NCI-H1930 (cell line): ENCODE results near the gene MORC3.
"Not testable (repeated sequence)": the region's sequence is repeated elsewhere in the genome, so short reads cannot be mapped to it uniquely, and the experiment has no call there.

Source experiments
- DNase-seq, 2 experiments: peaks; one replicate each; lab custom pipeline; 2025; lab: John Stamatoyannopoulos, UW

Gene MORC3, protein sequence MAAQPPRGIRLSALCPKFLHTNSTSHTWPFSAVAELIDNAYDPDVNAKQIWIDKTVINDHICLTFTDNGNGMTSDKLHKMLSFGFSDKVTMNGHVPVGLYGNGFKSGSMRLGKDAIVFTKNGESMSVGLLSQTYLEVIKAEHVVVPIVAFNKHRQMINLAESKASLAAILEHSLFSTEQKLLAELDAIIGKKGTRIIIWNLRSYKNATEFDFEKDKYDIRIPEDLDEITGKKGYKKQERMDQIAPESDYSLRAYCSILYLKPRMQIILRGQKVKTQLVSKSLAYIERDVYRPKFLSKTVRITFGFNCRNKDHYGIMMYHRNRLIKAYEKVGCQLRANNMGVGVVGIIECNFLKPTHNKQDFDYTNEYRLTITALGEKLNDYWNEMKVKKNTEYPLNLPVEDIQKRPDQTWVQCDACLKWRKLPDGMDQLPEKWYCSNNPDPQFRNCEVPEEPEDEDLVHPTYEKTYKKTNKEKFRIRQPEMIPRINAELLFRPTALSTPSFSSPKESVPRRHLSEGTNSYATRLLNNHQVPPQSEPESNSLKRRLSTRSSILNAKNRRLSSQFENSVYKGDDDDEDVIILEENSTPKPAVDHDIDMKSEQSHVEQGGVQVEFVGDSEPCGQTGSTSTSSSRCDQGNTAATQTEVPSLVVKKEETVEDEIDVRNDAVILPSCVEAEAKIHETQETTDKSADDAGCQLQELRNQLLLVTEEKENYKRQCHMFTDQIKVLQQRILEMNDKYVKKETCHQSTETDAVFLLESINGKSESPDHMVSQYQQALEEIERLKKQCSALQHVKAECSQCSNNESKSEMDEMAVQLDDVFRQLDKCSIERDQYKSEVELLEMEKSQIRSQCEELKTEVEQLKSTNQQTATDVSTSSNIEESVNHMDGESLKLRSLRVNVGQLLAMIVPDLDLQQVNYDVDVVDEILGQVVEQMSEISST

DNA sequence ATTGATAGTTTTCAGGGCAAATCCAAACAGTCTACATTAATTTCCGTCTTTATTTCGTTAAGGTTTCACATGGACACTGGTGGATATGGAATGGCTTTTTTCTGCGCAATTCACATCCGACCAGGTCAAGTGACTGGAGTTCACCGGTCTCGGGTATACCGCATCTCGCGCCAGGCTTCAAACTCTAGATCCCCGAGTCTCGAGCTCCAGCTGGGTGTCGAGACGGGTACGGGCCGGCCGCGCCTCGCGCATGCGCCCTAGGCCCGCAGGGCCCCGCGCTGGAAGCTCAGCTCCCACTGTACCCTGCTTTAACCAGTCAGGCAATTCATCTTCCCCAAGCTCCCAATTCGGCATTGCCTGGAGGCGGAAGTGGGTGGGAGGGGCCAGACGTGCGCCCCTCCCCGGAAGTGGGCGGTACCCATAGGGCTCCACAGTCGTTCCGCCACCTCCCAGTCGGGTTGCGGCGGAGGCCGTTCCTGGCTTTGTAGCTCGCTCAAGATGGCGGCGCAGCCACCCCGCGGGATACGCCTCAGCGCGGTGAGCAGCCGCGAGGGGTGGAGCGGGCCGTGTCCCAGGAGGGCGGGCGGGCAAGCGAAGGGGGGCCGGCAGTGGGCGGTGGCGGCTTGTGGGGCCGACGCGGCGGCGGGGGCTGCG lies at the start of gene MORC3:
MORC3 (plus strand) TSS at position 431 of the 654 bp plus-strand sequence; CDS start at position 499, 68 bp downstream.
- DNase-seq: peak; percentile 98 to 99

DNA sequence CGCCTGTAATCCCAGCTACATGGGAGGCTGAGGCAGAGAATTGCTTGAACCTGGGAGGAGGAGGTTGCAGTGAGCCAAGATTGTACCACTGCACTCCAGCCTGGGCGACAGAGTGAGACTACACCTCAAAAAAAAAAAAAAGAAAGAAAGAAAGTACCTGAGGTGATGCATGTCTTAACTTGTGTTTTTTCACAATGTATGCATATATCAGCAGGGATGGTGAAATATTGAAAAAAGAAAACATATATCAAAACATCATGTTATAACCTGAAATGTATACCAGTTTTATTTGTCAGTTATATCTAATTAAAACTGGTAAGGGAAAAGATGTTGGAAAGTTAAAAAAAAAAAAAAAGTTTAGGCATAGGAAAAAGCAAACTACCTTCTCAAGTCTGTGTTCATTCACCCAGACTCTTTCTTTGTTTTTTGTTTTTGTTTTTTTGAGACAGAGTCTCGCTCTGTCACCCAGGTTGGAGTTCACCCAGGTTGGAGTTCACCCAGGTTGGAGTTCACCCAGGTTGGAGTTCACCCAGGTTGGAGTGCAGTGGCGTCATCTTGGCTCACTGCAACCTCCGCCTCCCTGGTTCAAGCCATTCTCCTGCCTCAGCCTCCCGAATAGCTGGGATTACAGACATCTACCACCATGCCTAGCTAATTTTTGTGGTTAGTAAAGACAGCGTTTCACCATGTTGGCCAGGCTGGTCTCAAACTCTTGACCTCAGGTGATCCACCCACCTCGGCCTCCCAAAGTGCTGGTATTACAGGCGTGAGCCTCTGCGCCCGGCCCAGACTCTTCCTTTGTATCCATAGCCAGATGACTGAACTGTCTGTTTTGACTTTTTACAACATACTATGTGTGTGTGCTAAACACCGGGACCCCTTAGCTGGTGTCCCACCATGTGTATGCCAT lies 49.0 kb upstream of the MORC3 start:
- not testable (repeated sequence) for DNase-seq

DNA sequence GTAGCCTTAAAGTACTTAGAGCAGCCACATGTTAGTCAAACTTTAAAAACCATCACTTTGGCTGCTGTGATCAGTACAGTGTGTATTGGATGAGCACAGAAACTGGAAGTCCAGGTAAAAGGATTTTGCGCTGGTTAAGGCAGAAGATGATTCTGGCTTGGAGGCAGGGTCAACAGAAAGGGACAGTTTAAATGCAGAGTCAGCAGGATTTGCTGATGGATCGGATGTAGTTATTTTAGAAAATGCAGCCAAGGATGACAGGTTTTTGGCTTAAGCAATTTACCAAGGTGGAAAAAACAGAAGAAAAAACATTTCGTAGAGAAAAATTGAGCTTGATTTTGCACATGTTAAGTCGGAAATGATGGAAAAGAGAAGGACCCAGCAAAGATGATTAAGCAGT lies 45.9 kb upstream of the MORC3 start:
- DNase-seq: no peak

DNA sequence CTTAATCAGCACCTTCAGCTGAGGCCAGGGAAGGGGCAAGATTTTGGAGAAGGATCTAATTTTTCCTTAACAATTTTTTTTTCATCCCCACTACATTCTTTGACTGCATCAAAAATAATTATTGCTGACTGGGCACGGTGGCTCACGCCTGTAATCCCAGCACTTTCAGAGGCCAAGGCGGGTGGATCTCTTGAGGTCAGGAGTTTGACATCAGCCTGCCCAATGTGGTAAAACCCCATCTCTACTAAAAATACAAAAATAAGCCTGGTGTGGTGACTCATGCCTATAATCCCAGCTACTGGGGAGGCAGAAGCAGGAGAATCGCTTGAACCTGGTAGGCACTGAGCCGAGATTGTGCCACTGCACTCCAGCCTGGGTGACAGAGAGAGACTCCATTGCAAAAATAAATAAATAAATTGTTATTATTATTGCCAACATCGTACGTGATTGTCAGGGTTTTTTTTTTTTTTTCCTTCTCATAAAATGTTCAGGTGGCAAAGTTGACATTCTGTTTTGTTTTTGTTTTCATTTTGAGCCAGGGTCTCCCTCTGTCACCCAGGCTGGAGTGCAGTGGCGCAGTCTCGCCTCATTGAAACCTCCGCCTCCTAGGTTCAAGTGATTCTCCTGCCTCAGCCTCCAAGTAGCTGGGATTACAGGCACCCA lies 37.3 kb upstream of the MORC3 start:
- DNase-seq: no peak

DNA sequence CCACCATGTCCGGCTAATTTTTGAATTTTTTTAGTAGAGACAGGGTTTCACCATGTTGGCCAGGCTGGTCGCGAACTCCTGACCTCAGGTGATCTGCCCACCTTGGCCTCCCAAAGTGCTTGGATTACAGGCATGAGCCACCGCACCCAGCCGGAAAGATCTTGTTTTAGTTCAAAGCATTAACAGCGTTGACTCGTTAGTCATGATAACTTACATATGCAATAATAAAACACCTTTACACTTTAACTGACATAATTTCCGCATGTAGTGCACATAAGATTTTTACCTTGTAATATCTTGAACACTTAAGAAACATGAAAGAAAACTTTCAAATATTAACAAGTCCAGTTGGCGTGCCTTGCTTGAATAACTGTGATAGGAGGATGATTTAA lies 36.8 kb upstream of the MORC3 start:
- not testable (repeated sequence) for DNase-seq

DNA sequence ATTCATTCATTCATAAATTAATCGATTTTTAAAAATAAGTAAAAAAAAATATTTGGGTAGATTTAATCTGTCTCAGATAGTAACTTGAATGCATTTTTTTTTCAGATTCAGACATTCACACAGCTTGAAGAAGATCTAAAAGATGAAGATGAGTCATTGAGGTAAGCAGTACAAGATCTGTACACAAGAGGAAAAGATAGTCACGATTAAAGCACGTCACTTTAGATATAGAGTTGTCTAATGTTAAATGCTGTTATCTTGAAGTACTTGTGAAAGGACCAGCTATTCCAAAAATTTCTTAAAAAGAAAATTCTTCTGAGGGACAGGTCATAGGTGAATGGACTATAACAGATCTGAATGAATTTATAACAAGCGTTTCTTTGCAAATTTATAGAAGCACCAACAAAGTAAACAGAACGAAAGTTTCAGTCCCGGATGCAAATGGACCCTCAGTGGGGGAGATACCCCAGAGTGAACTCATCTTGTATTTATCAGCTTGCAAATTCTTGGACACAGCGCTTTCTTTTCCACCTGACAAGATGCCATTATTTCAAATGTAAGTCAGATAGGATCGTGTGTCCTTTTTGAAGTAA lies 31.2 kb upstream of the MORC3 start:
- no peak for DNase-seq

DNA sequence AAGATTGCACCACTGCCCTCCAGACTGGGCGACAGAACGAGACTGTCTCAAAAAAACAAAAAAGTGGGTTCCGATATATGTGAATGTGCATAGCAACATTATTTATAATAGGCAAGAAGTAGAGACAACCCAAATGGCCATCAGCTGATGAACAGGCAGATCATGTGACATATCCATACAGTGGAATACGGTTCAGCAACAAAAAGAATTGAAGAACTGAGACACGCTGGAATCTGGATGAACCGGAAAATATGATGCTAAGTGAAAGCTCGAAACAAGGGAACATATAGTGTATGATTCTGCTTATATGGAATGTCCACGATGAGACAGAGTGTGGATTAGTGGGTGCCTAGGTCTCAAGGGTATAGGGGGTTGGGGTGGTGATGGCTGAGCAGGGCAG lies 28.5 kb upstream of the MORC3 start:
- DNase-seq: no peak

DNA sequence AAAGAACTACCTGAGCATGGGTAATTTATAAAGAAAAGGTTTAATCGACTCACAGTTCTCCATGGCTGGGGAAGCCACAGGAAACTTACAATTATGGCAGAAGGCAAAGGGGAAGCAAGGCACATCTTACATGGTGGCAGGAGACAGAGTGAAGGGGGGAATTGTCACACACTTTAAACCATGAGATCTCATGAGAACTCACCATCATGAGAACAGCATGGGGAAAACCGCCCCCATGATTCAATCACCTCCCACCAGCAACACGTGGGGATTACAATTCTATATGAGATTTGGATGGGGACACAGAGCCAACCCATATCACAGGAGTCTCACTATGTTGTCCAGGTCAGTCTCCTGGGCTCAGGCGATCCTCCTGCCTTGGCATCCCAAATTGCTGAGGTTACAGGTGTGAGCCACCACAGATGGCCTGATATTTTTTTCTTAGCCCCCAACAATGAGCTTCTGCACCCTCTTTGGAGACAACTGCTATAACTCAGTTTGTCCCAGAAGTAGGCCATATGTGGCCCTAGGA lies 22.5 kb upstream of the MORC3 start:
- DNase-seq: no peak

DNA sequence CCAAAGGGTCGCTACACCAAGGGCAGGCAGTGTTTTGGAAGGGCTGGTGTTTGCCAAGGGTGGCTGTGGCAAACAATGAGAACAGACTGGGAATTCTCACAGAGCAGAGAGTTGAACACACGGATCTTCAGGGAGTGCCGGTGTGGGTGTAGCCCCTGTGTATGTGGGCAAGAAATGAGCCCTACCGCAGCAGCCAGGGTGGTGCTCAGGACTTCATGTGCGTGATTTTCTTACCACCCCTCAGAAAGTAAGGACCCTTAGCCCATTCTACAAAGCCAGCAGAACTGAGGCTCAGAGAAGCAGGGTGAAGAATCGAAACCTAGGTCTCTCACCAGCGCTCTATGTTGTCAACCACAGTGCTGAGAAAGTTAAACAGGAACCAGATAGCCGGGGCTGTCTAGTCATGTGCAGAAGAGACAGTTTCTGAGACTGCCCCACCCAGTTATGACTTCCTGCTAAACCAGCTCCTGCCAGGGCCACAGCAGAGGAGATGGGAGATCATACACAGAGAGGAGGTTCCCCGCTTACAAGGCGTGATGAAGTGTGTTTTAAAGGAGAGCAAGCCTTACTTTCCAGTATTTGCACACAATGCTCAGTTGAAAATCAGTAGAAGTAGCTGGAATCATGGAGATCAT lies 21.9 kb upstream of the MORC3 start:
- DNase-seq: no peak

DNA sequence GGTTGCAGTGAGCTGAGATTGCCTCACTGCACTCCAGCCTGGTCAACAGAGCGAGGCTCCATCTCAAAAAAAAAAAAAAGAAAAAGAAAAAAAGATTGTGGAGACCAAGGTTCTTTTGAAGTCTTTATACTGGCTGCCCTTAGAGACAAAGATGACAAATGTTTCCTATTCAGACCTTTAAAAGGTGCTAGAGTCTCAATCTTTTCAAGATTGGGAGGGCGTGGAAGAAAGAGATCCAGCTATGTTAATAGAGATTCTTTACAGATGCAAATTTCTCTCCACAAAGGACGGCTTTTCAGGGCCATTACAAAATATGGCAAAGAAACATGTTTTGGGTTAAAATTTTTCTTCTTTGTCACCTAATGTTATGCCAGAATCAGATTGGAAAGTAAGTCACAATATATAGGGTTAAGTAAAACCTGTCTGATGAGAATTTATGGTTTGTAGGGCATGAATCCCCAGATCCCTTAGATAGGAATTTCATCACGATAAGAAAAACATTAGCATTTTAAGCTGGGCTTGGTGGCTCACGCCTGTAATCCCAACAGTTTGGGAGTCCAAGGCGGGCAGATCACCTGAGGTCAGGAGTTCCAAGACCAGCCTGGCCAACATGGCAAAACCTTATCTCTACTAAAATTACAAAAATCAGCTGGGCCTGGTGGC lies 13.0 kb upstream of the MORC3 start:
- DNase-seq: no peak

DNA sequence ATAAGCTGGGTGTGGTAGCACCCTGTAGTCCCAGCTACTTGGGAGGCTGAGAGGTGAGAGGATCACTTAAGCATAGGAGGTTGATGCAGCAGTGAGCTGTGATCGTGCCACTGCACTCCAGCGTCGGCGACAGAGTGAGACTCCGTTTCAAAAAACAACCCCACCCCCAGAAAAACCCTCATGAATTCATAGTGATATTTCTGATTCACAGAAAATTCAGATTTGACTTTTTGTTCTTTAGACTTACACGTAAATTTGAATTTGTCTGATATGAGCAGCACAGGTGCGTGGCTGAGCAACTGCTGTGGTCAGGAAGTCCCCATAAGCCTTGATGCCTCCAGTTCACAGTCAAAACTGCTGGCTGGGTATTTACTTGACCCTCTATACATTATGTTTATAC lies 10.0 kb upstream of the MORC3 start:
- no peak for DNase-seq

DNA sequence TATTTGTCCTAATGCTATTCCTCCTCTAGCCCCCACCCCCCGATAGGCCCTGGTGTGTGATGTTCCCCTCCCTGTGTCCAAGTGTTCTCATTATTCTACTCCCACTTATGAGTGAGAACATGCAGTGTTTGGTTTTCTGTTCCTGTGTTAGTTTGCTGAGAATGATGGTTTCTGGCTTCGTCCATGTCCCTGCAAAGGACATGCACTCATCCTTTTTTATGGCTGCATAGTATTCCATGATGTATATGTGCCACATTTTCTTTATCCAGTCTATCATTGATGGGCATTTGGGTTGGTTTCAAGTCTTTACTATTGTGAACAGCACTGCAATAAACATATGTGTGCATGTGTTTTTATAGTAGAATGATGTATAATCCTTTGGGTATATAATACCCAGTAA lies 6.6 kb upstream of the MORC3 start:
- DNase-seq: not testable (repeated sequence)

DNA sequence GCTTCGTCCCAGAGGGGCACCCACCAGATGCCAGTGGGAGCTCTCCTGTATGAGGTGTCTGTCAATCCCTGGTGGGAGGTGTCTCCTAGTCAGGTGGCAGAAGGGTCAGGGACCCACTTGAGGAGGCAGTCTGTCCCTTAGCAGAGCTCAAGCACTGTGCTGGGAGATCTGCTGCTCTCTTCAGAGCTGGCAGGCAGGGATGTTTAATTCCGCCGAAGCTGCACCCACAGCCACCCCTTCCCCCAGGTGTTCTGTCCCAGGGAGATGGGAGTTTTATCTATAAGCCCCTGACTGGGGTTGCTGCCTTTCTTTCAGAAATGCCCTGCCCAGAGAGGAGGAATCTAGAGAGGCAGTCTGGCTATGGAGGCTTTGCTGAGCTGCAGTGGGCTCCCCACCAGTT lies 4.0 kb upstream of the MORC3 start:
- not testable (repeated sequence) for DNase-seq

DNA sequence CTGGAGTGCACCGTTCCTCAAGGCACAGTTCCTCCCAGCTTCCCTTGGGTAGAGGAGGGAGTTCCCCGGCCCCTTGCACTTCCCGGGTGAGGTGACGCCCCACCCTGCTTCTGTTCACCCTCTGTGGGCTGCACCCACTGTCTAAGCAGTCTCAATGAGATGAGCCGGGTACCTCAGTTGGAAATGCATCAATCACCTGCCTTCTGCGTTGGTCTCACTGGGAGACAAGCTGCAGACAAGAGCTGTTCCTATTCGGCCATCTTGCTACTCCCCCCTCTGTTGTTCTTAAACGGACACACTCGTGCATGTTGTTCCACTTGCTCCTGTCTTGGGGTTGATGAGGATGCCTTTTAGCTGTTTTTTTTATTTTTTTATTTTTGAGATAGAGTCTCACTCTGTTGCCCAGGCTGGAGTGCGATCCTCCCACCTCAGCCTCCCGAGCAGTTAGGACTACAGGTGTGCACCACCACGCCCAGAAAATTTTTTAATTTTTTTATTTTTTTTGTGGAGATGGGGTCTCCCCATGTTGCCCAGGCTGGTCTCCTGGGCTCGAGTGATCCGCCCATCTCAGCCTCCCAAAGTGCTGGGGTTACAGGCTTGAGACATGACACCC lies 3.0 kb upstream of the MORC3 start:
- no peak for DNase-seq

DNA sequence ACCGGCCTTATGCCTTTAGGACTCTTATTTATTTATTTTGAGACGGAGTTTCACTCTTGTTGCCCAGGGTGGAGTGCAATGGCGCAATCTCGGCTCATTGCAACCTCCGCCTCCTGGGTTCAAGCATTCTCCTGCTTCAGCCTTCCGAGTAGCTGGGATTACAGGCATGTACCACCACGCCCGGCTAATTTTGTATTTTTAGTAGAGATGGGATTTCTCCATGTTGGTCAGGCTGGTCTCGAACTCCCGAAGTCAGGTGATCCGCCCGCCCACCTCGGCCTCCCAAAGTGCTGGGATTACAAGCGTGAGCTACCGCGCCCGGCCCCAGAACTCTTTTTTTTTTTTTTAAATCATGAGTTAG lies 611 bp upstream of the MORC3 start:
- DNase-seq: not testable (repeated sequence)

DNA sequence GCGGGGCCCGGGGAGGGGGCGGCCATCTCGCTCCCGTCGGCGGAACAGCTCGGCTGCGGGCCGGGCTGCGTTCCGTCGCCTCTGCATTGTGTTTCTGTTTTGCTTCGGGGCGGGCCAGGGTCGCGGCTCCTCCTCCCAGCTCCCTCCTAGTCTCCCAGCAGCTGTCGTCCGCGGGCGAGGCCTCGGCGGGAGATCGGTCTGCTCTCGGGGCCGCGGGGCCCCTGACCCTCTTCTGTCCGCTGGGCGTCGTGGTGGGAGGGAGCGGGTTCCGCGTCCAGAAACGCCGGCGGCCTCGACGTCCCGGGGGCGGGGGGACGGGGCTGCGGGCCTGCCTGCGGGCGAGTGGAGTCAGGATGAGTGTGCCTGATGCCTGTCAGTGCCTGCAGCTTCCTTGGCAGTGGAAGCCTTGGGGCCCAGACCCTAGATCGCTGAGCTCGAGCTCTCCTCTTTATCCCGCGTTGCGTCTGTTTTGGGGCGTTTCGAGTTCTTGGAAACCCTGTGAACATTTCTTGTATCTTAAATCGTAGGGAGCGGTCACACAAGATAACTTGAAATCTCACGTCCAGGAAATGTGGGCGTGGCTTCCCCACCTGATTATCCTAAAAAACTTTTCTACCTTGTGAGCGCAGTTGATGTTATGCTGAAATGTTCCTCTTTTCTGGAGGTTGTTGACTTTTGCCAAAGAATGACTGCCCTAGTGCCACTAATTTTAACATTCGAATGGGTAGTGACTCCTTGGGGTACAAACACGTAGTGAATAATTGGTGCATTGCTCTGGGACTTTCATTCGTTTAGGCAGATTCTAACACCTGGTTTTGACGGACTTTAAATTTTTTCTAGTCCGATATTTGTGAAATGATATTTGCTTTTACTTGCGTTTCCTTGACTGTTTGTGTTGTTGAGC lies 676 bp downstream of the MORC3 start:
- DNase-seq: peak; percentile 43 to 66

DNA sequence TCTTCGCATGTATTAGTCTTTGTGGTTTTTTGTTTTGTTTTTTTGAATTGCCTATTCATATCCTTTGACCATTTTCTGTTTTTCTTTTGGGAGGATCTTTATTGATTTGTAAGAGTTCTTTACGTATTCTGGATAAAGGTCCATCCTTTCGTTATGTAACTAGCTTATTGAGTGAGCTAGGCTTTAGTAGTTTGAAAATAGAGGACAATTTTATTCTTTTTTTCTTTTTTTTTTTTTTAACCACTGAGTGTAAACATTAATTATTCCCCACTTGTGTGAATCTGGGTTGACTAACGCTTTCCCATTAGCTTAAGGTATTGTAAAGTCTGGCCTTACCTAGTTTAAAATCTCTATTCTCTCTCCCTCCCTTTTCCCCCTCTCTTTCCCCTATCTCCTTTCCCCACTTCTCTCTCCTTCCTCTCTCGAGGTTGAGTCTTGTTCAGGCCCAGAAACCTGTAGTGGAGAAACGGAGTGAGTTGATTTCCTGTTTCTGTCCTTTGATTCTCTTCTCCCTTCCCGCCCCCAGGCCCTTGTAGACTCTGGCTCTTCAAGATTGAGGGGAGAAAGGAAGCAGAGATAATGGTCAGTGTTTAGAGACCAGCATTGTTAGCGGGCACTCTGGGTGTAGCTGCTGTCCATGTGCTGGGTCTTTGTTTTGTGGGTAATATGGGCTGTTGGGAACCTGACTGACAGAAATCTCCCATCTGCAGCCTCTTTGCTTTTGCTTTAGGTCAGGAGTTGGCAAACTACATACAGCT lies 1.5 kb downstream of the MORC3 start:
- DNase-seq: peak in 1 of 2 experiments; percentile 20
